H1 (cell line): ENCODE measurements around the gene COL20A1. TPM values are rescaled to one million over a fixed set of nuclear protein-coding genes. Genes with fewer than 3 reads are reported as not detected.

Experiments
- CTCF ChIA-PET: fragments of 300-600 bp; sonication (Branson Sonifier 250); formaldehyde crosslinking; loops from one replicate; lab custom pipeline; 2021; ENCODE audit not compliant: partially characterized antibody; lab: Charles Lee
- POLR2A ChIA-PET: fragments of 300-600 bp; sonication (Branson Sonifier 250); formaldehyde crosslinking; loops from one replicate; lab custom pipeline; 2021; ENCODE audit warnings: inconsistent platforms; ENCODE audit not compliant: partially characterized antibody; lab: Charles Lee
- DNase-seq, 2 experiments: peaks; one replicate each; pipeline versions ENCODE4 v3.0.0 to v3.0.0-alpha.2; 2010 to 2022; ENCODE audit warnings: low spot score in 2 of 2, low read depth in 1 of 2, mixed read lengths in 1 of 2
- FAIRE-seq: peaks from 2 replicates; lab custom pipeline; 2011; peaks lifted over from hg19 to GRCh38; lab: Jason Lieb, UNC
- H2AFZ ChIP-seq: 2 replicates; pipeline ENCODE4 v1.8.1; 2012; ENCODE audit warnings: low read length, inconsistent platforms
- H2AK5ac ChIP-seq: 2 replicates; pipeline ENCODE4 v1.6.1; 2013; ENCODE audit warnings: low read depth, low read length
- H2BK120ac ChIP-seq: replicated peaks from 2 replicates; pipeline ENCODE3; 2013; ENCODE audit warnings: low read depth, low read length, inconsistent platforms
- H2BK12ac ChIP-seq: 2 replicates; pipeline ENCODE4 v1.6.1; 2013; ENCODE audit warnings: low read depth, low read length
- H2BK15ac ChIP-seq: 2 replicates; pipeline ENCODE4 v1.6.1; 2013; ENCODE audit warnings: low read length
- H2BK20ac ChIP-seq: 2 replicates; pipeline ENCODE4 v1.6.1; 2013; ENCODE audit warnings: low read length
- H2BK5ac ChIP-seq: 2 replicates; pipeline ENCODE4 v1.6.1; 2013; ENCODE audit warnings: low read depth, low read length
- H3K14ac ChIP-seq: 2 replicates; pipeline ENCODE4 v1.6.1; 2013; ENCODE audit warnings: inconsistent platforms; ENCODE audit not compliant: insufficient read length
- H3K18ac ChIP-seq: 2 replicates; pipeline ENCODE4 v1.6.1; 2013; ENCODE audit warnings: low read length; ENCODE audit errors: extremely low read depth
- H3K23ac ChIP-seq: 2 replicates; pipeline ENCODE4 v1.6.1; 2013; ENCODE audit warnings: inconsistent platforms; ENCODE audit not compliant: insufficient read length
- H3K23me2 ChIP-seq: 2 replicates; pipeline ENCODE4 v1.6.1; 2013; ENCODE audit warnings: low read depth, low read length
- H3K27ac ChIP-seq: 2 replicates; pipeline ENCODE4 v1.6.1; 2011; ENCODE audit warnings: low read depth, low read length, inconsistent platforms
- H3K27me3 ChIP-seq, 4 experiments: replicated peaks in 1 of 4; 1 replicate in 1 of 4; 2 replicates in 3 of 4; pipeline versions ENCODE4 v1.6.1 to v1.8.1; 2011 to 2013; ENCODE audit warnings: low read length in 3 of 4, mild to moderate bottlenecking in 3 of 4, inconsistent platforms in 2 of 4, mixed read lengths in 2 of 4, moderate library complexity in 1 of 4; ENCODE audit not compliant: control insufficient read depth in 3 of 4, insufficient read depth in 3 of 4; ENCODE audit errors: extremely low read depth in 1 of 4
- H3K36me3 ChIP-seq, 4 experiments: 2 replicates each; pipeline versions ENCODE4 v1.6.1 to v1.8.1; 2011 to 2013; ENCODE audit warnings: mild to moderate bottlenecking in 4 of 4, low read length in 3 of 4, moderate library complexity in 2 of 4, control low read depth in 1 of 4, inconsistent platforms in 1 of 4; ENCODE audit not compliant: insufficient read depth in 4 of 4, control insufficient read depth in 2 of 4
- H3K4ac ChIP-seq: replicated peaks from 2 replicates; pipeline ENCODE3; 2013; ENCODE audit warnings: low read length, low read depth, mixed read lengths, inconsistent platforms; ENCODE audit not compliant: insufficient read length
- H3K4me1 ChIP-seq, 4 experiments: replicated peaks in 1 of 4; 1 replicate in 1 of 4; 2 replicates in 3 of 4; pipeline versions ENCODE4 v1.6.1 to v1.8.1; 2011 to 2013; ENCODE audit warnings: low read length in 3 of 4, inconsistent platforms in 2 of 4, mixed read lengths in 1 of 4; ENCODE audit not compliant: insufficient read depth in 4 of 4, control insufficient read depth in 3 of 4
- H3K4me2 ChIP-seq, 2 experiments: 2 replicates each; pipeline versions ENCODE4 v1.6.1 to v1.8.1; 2011 to 2013; ENCODE audit warnings: low read depth in 2 of 2, low read length in 2 of 2, control low read depth in 1 of 2, inconsistent platforms in 1 of 2, mild to moderate bottlenecking in 1 of 2; ENCODE audit not compliant: insufficient read depth in 1 of 2
- H3K4me3 ChIP-seq, 4 experiments: fragments of 200-600, 300-600 bp in 1 of 4; sonication (generic), shearing (Covaris generic), sonication (Bioruptor Twin) in 1 of 4; 2 replicates each; pipeline versions ENCODE4 v1.5.1 to v1.8.1; 2011 to 2016; ENCODE audit warnings: low read length in 4 of 4, low read depth in 3 of 4, control low read depth in 2 of 4, inconsistent platforms in 2 of 4, mild to moderate bottlenecking in 2 of 4, mixed read lengths in 1 of 4, moderate library complexity in 1 of 4; ENCODE audit not compliant: insufficient read depth in 2 of 4; ENCODE audit errors: extremely low read depth in 1 of 4
- H3K56ac ChIP-seq: replicated peaks from 2 replicates; pipeline ENCODE3; 2013; ENCODE audit warnings: low read depth, mild to moderate bottlenecking, mixed read lengths, low read length, inconsistent platforms; ENCODE audit not compliant: insufficient read length
- H3K79me1 ChIP-seq: 2 replicates; pipeline ENCODE4 v1.6.1; 2013; ENCODE audit warnings: low read depth, low read length, control low read depth
- H3K79me2 ChIP-seq, 2 experiments: 2 replicates each; pipeline versions ENCODE4 v1.6.1 to v1.8.1; 2012 to 2013; ENCODE audit warnings: low read length in 2 of 2, mild to moderate bottlenecking in 2 of 2, inconsistent platforms in 1 of 2; ENCODE audit not compliant: insufficient read depth in 2 of 2, control insufficient read depth in 1 of 2
- H3K9ac ChIP-seq, 4 experiments: replicated peaks in 1 of 4; 1 replicate in 1 of 4; 2 replicates in 3 of 4; pipeline versions ENCODE4 v1.6.1 to v1.8.1; 2011 to 2013; ENCODE audit warnings: low read depth in 3 of 4, low read length in 3 of 4, control low read depth in 2 of 4, mild to moderate bottlenecking in 2 of 4, moderate library complexity in 2 of 4, inconsistent platforms in 1 of 4; ENCODE audit errors: extremely low read depth in 1 of 4
- H3K9me3 ChIP-seq, 2 experiments: 2 replicates each; pipeline versions ENCODE4 v1.6.1 to v1.8.1; 2012 to 2013; ENCODE audit warnings: mild to moderate bottlenecking in 2 of 2, moderate library complexity in 2 of 2, control low read depth in 1 of 2, inconsistent platforms in 1 of 2, low read depth in 1 of 2, low read length in 1 of 2, mixed read lengths in 1 of 2; ENCODE audit not compliant: insufficient read depth in 2 of 2
- H4K20me1 ChIP-seq, 2 experiments: replicated peaks in 1 of 2; 2 replicates each; pipeline versions ENCODE3 to v1.8.1; 2011 to 2013; ENCODE audit warnings: inconsistent platforms in 2 of 2, low read length in 2 of 2, mild to moderate bottlenecking in 1 of 2; ENCODE audit not compliant: insufficient read depth in 2 of 2, control insufficient read depth in 1 of 2
- H4K5ac ChIP-seq: 2 replicates; pipeline ENCODE4 v1.6.1; 2013; ENCODE audit warnings: low read length, low read depth, mixed read lengths, inconsistent platforms; ENCODE audit not compliant: insufficient read length
- H4K8ac ChIP-seq: 2 replicates; pipeline ENCODE4 v1.8.0; 2013; ENCODE audit warnings: mild to moderate bottlenecking, moderate library complexity, low read length, inconsistent platforms; ENCODE audit not compliant: insufficient read depth; ENCODE audit errors: extremely low read depth
- H4K91ac ChIP-seq: replicated peaks from 2 replicates; pipeline ENCODE3; 2013; ENCODE audit warnings: low read length, mixed read lengths, inconsistent platforms; ENCODE audit not compliant: insufficient read length
- ASH2L ChIP-seq: fragments of 200-600, 300-600 bp; sonication (generic); IDR thresholded peaks from one replicate; pipeline ENCODE4 v1.7.1; 2017; ENCODE audit warnings: low read length
- BCL11A ChIP-seq, 2 experiments: IDR thresholded peaks; one replicate each; pipeline ENCODE4 v1.6.1; 2011; ENCODE audit warnings: low read depth in 2 of 2, low read length in 2 of 2, mild to moderate bottlenecking in 2 of 2
- KDM1A ChIP-seq: fragments of 200-600, 300-600 bp; sonication (generic); IDR thresholded peaks from 2 replicates; pipeline ENCODE4 v1.7.1; 2016; ENCODE audit warnings: mild to moderate bottlenecking, low read length, borderline replicate concordance
- NANOG ChIP-seq: IDR thresholded peaks from 2 replicates; pipeline ENCODE4 v1.6.1; 2011; ENCODE audit warnings: low read length, low read depth, mild to moderate bottlenecking, inconsistent platforms; ENCODE audit not compliant: insufficient read depth, poor library complexity, severe bottlenecking
- POLR2AphosphoS5 ChIP-seq: IDR thresholded peaks from 2 replicates; pipeline ENCODE4 v1.6.1; 2011; ENCODE audit warnings: low read depth, low read length
- TAF7 ChIP-seq: optimal IDR thresholded peaks from 2 replicates; pipeline ENCODE3; 2011; ENCODE audit warnings: low read depth, mild to moderate bottlenecking, inconsistent platforms, low read length, moderate library complexity, borderline replicate concordance
- WGBS, 2 experiments: shearing (Covaris generic) in 1 of 2; methylation state at CpG; one replicate each; pipeline versions ENCODE4 v1.1.6 to v1.1.7; 2013 to 2015; ENCODE audit warnings: low lambda C conversion rate in 2 of 2, mixed read lengths in 2 of 2, inconsistent platforms in 1 of 2, low coverage in 1 of 2, missing lambda C conversion rate in 1 of 2; ENCODE audit not compliant: insufficient replicate concordance in 2 of 2, insufficient coverage in 1 of 2, insufficient read length in 1 of 2; ENCODE audit errors: extremely low coverage in 1 of 2, missing lambda C conversion rate in 1 of 2; 5-methylcytosine and 5-hydroxymethylcytosine counted together
- polyA plus RNA-seq, 7 experiments: library from polyadenylated mRNA; depleted of rRNA in 3 of 7; stranded (reverse) in 5 of 7; unstranded in 2 of 7; fragments of >200 nt in 5 of 7; fragments of 200-250 nt in 2 of 7; gene quantifications; 1 replicate in 5 of 7; 2 replicates in 1 of 7; 4 replicates in 1 of 7; pipeline versions ENCODE4 v1.2.1 to v1.2.3, GENCODE V29; 2011 to 2013; ENCODE audit warnings: missing spikeins in 2 of 7, mixed read lengths in 2 of 7
- total RNA-seq: library from RNA; stranded (reverse); fragmentation: NEBNext Ultra II Directional; extraction: Animal tissue kit (Norgen Biotek cat#: 25700); gene quantifications from 2 replicates; pipeline ENCODE4 v1.2.1, GENCODE V29; 2021

The COL20A1 gene
- total and polyA plus RNA-seq, 2 of the 8 experiments (the other 6 are each of a cell fraction or from before 2014, with no cell fraction given), result 0.19 to 0.21 TPM

GRCh38 chr20:63367446-63368055 is 74.6 kb downstream of the COL20A1 start:
- Histone ChIP-seq H3K23ac (no peak overlapping the region), H3K4me2 (no peak overlapping the region), H3K4me3 (no peak overlapping the region), H3K9ac (no peak overlapping the region), H2BK120ac (no peak overlapping the region), H2BK5ac (no peak overlapping the region), H3K36me3 (no peaks in the 10 kb centered on the region), H3K23me2 (0 out of 2 replicates have a peak, but pooled peaks cover 3% of the 10 kb centered on the region), H2BK12ac (0 out of 2 replicates have a peak overlapping the region, but pooled peaks have one; percentile 5), H4K5ac (no peak overlapping the region), H4K20me1 (no peaks in the 10 kb centered on the region), H2AFZ (no peak overlapping the region), H3K18ac (no peak overlapping the region), H4K91ac (no peak overlapping the region), H3K9me3 (no peaks in the 10 kb centered on the region), H4K8ac (peak overlapping the region; percentile 85; the same call in 1 of the 2 replicates), H3K56ac (no peak overlapping the region), H3K4ac (no peak overlapping the region), H2AK5ac (no peak overlapping the region), H3K79me2 (no peaks in the 10 kb centered on the region), H3K27ac (no peak overlapping the region), H2BK15ac (no peak overlapping the region), H3K79me1 (peaks cover 2% of the 10 kb centered on the region; the same call in 1 of the 2 replicates), H3K14ac (no peak overlapping the region), H2BK20ac (no peak overlapping the region), H3K4me1 (peaks cover 0 to 10% (median 4%) of the 10 kb centered on the region in 4 experiments; a peak in 5 of 7 replicates), H3K27me3 (peaks cover 0 to 11% (median 6%) of the 10 kb centered on the region in 4 experiments; a peak in 3 of 7 replicates)
- WGBS, 2 experiments, result 86% methylated on average over 17 of the region's 24 CpGs; no CpG with 5 or more reads in 1 of the 2 experiments
- DNase-seq (no peak), FAIRE-seq (no peak)
- ChIA-PET CTCF (interaction anchor here (0.8 to 3.8 kb wide), 6 partner anchors 10 to 76 kb away, joined by 3 to 20 read pairs (median 8); no protein-coding TSS in a partner anchor), POLR2A (no interaction called here)
- no peak for TF ChIP-seq POLR2AphosphoS5
- TF ChIP-seq TAF7, result no peak
- TF ChIP-seq NANOG, result no peak
- TF ChIP-seq KDM1A, result no peak
- no peak for TF ChIP-seq BCL11A (IDR thresholded peaks at IDR 0.05; ENCODE audit: low read depth in 2 of 2, low read length in 2 of 2)
- no peak for TF ChIP-seq ASH2L
